Caco-2 (cell line): ENCODE measurements around the gene MLIP. TPM values are rescaled to one million over a fixed set of nuclear protein-coding genes. Genes with fewer than 3 reads are reported as not detected.

Source experiments
- BruUV-seq: library from RNA; stranded (reverse); fragments of 400-500 nt; replicated peaks from 2 replicates; lab custom pipeline; 2021; lab: Mats Ljungman, UMichigan
- CTCF ChIA-PET: fragments of 300-600 bp; sonication (Branson Sonifier 250); formaldehyde crosslinking; loops from one replicate; lab custom pipeline; 2022; ENCODE audit warnings: antibody characterized with exemption; lab: Charles Lee
- POLR2A ChIA-PET: fragments of 300-600 bp; sonication (Branson Sonifier 250); formaldehyde crosslinking; loops from one replicate; lab custom pipeline; 2022; ENCODE audit warnings: antibody characterized with exemption; lab: Charles Lee
- DNase-seq, 2 experiments: peaks; one replicate each; pipeline versions ENCODE4 v3.0.0 to v3.0.0-alpha.2; 2020 to 2022
- H3K27me3 ChIP-seq: replicated peaks from 2 replicates; pipeline ENCODE4 v1.6.0; 2011; ENCODE audit warnings: low read length; ENCODE audit not compliant: control insufficient read depth, insufficient read depth
- H3K36me3 ChIP-seq: 2 replicates; pipeline ENCODE4 v1.5.1; 2011; ENCODE audit warnings: low read length; ENCODE audit not compliant: control insufficient read depth, insufficient read depth
- H3K4me1 ChIP-seq: fragments of 250-450 bp; sonication (Bioruptor Pico); 2 replicates; pipeline ENCODE4 v1.5.1; 2020; ENCODE audit warnings: mild to moderate bottlenecking
- H3K4me3 ChIP-seq: 2 replicates; pipeline ENCODE4 v1.5.1; 2011; ENCODE audit warnings: low read depth, mild to moderate bottlenecking, control low read depth, low read length
- H3K9me3 ChIP-seq: fragments of 250-450 bp; sonication (Bioruptor Pico); 2 replicates; pipeline ENCODE4 v1.5.1; 2020; ENCODE audit warnings: mild to moderate bottlenecking, moderate library complexity
- H3K27ac Mint-ChIP-seq: one replicate; pipeline ENCODE4 v1.8.0; 2022; ENCODE audit warnings: mixed read lengths; ENCODE audit not compliant: unreplicated experiment
- H3K27me3 Mint-ChIP-seq: one replicate; pipeline ENCODE4 v1.8.0; 2022; ENCODE audit warnings: mixed read lengths; ENCODE audit not compliant: insufficient read depth, unreplicated experiment
- H3K36me3 Mint-ChIP-seq: one replicate; pipeline ENCODE4 v1.8.0; 2022; ENCODE audit warnings: mild to moderate bottlenecking, mixed read lengths; ENCODE audit not compliant: insufficient read depth, unreplicated experiment
- H3K4me1 Mint-ChIP-seq: one replicate; pipeline ENCODE4 v1.8.0; 2022; ENCODE audit warnings: low read depth, mixed read lengths; ENCODE audit not compliant: unreplicated experiment
- H3K4me3 Mint-ChIP-seq: one replicate; pipeline ENCODE4 v1.8.0; 2022; ENCODE audit warnings: mild to moderate bottlenecking, moderate library complexity, mixed read lengths; ENCODE audit not compliant: unreplicated experiment
- H3K9me3 Mint-ChIP-seq: one replicate; pipeline ENCODE4 v1.8.0; 2022; ENCODE audit warnings: mixed read lengths; ENCODE audit not compliant: unreplicated experiment
- CTCF ChIP-seq, 2 experiments: fragments of 200-600 bp in 1 of 2; IDR thresholded peaks; 1 replicate in 1 of 2; 2 replicates in 1 of 2; pipeline versions ENCODE4 v1.5.1 to v1.8.0; 2011 to 2022; ENCODE audit warnings: antibody characterized with exemption in 1 of 2, control low read depth in 1 of 2, inconsistent platforms in 1 of 2, low read depth in 1 of 2, low read length in 1 of 2, mild to moderate bottlenecking in 1 of 2, moderate library complexity in 1 of 2; ENCODE audit not compliant: insufficient read depth in 1 of 2, severe bottlenecking in 1 of 2, unreplicated experiment in 1 of 2
- intact Hi-C: fragments of 100-400 bp; cut with micrococcal nuclease; formaldehyde crosslinking; loops from one replicate; pipeline ENCODE4 v1.10.0; 2022; ENCODE audit not compliant: unreplicated experiment
- total RNA-seq: library from RNA; stranded (reverse); gene quantifications from 2 replicates; pipeline ENCODE4 v1.2.3, GENCODE V29; 2022

Gene MLIP
- total RNA-seq, 1 experiment from 2014 or later: 0.88 TPM

GRCh38 chr6:54192993-54193392 is 81.8 kb downstream of the MLIP start:
- TF ChIP-seq CTCF (IDR thresholded peaks at IDR 0.05; ENCODE audit: insufficient read depth in 1 of 2, low read depth in 1 of 2, low read length in 1 of 2, severe bottlenecking in 1 of 2, unreplicated experiment in 1 of 2): no peak
- Histone ChIP-seq H3K4me1 (peaks cover 5% of the 10 kb centered on the region), H3K9me3 (no peaks in the 10 kb centered on the region), H3K4me3 (no peak overlapping the region), H3K36me3 (no peaks in the 10 kb centered on the region), H3K27me3 (no peaks in the 10 kb centered on the region)
- intact Hi-C loops: no loop called here
- no peaks in the 10 kb centered on the region for H3K9me3 Mint-ChIP-seq
- no peak for DNase-seq
- no TSS peak for BruUV-seq
- no peaks in the 10 kb centered on the region for H3K27me3 Mint-ChIP-seq
- no peak overlapping the region for H3K27ac Mint-ChIP-seq
- no peak overlapping the region for H3K4me3 Mint-ChIP-seq
- H3K36me3 Mint-ChIP-seq: no peaks in the 10 kb centered on the region
- ChIA-PET POLR2A (no interaction called here), CTCF (interaction anchor here (0.7 kb wide), 1 partner anchor 634 kb away, joined by 5 read pairs; no protein-coding TSS in a partner anchor)
- peaks cover 14% of the 10 kb centered on the region for H3K4me1 Mint-ChIP-seq

GRCh38 chr6:54193560-54193959 is 82.3 kb downstream of the MLIP start:
- H3K9me3 ChIP-seq: no peaks in the 10 kb centered on the region
- peaks cover 9% of the 10 kb centered on the region for H3K4me1 ChIP-seq
- DNase-seq: no peak
- ChIA-PET CTCF (no interaction called here), POLR2A (no interaction called here)
- Mint-ChIP-seq H3K4me3 (no peak overlapping the region), H3K36me3 (no peaks in the 10 kb centered on the region), H3K27me3 (no peaks in the 10 kb centered on the region), H3K27ac (no peak overlapping the region), H3K4me1 (peaks cover 14% of the 10 kb centered on the region), H3K9me3 (no peaks in the 10 kb centered on the region)
- H3K36me3 ChIP-seq: no peaks in the 10 kb centered on the region
- no peaks in the 10 kb centered on the region for H3K27me3 ChIP-seq
- no peak for TF ChIP-seq CTCF (IDR thresholded peaks at IDR 0.05; ENCODE audit: insufficient read depth in 1 of 2, low read depth in 1 of 2, low read length in 1 of 2, severe bottlenecking in 1 of 2, unreplicated experiment in 1 of 2)
- H3K4me3 ChIP-seq: no peak overlapping the region
- no TSS peak for BruUV-seq
- intact Hi-C loops: no loop called here

- H3K27me3 Mint-ChIP-seq: no peaks in the 10 kb centered on the region
- no peaks in the 10 kb centered on the region for H3K9me3 Mint-ChIP-seq
- no peaks in the 10 kb centered on the region for H3K36me3 Mint-ChIP-seq
- TF ChIP-seq CTCF (IDR thresholded peaks at IDR 0.05; ENCODE audit: insufficient read depth in 1 of 2, low read depth in 1 of 2, low read length in 1 of 2, severe bottlenecking in 1 of 2, unreplicated experiment in 1 of 2): no peak
- H3K4me1 ChIP-seq: peaks cover 9% of the 10 kb centered on the region
- H3K27ac Mint-ChIP-seq: no peak overlapping the region
- intact Hi-C loops: no loop called here
- no TSS peak for BruUV-seq
- CTCF ChIA-PET: no interaction called here
- H3K4me1 Mint-ChIP-seq: peaks cover 14% of the 10 kb centered on the region
- H3K4me3 Mint-ChIP-seq: no peak overlapping the region
- H3K9me3 ChIP-seq: no peaks in the 10 kb centered on the region
- H3K4me3 ChIP-seq: no peak overlapping the region
- no peak for DNase-seq
- H3K27me3 ChIP-seq: no peaks in the 10 kb centered on the region
- POLR2A ChIA-PET: no interaction called here
- no peaks in the 10 kb centered on the region for H3K36me3 ChIP-seq
Observed at GRCh38 chr6:54194067-54194466, 82.8 kb downstream of the MLIP start.
